NCI-H2227 (cell line): Measurements from ENCODE around the gene CELSR1.
A peak's percentile ranks its signal among the peaks of the same experiment; 100 is the strongest.

Experiments used
- DNase-seq: peaks from one replicate; lab custom pipeline; 2025; ENCODE audit not compliant: unreplicated experiment; lab: John Stamatoyannopoulos, UW

Gene CELSR1

GRCh38 chr22:46551996-46552395 lies 14.6 kb upstream of the CELSR1 start:
- no peak for DNase-seq

- DNase-seq = no peak
Measured at GRCh38 chr22:46551321-46551720, 13.9 kb upstream of the CELSR1 start.

GRCh38 chr22:46549971-46550641 lies 12.7 kb upstream of the CELSR1 start:
- no peak for DNase-seq

GRCh38 chr22:46549563-46549840 lies 12.1 kb upstream of the CELSR1 start:
- no peak for DNase-seq

GRCh38 chr22:46547883-46548244 lies 10.4 kb upstream of the CELSR1 start:
- DNase-seq = no peak

GRCh38 chr22:46547179-46547882 lies 9.9 kb upstream of the CELSR1 start:
- DNase-seq = no peak

- no peak for DNase-seq
Measured at GRCh38 chr22:46546466-46547178, 9.2 kb upstream of the CELSR1 start.

- no peak for DNase-seq
Measured at GRCh38 chr22:46545086-46545792, 7.8 kb upstream of the CELSR1 start.

- DNase-seq = peak; percentile 66
Measured at GRCh38 chr22:46542011-46542985, 4.9 kb upstream of the CELSR1 start.

GRCh38 chr22:46541536-46541935 lies 4.1 kb upstream of the CELSR1 start:
- no peak for DNase-seq

- no peak for DNase-seq
Measured at GRCh38 chr22:46540874-46541273, 3.5 kb upstream of the CELSR1 start.

GRCh38 chr22:46539169-46539568 lies 1.7 kb upstream of the CELSR1 start:
- DNase-seq = no peak

GRCh38 chr22:46538814-46539160 lies 1.4 kb upstream of the CELSR1 start:
- DNase-seq = peak; percentile 29

- peak; percentile 29 for DNase-seq
Measured at GRCh38 chr22:46537946-46538813, 760 bp upstream of the CELSR1 start.

GRCh38 chr22:46536537-46537224 lies 739 bp downstream of the CELSR1 start:
- no peak for DNase-seq

GRCh38 chr22:46535876-46536536 lies 1.4 kb downstream of the CELSR1 start:
- no peak for DNase-seq

- no peak for DNase-seq
Measured at GRCh38 chr22:46534901-46535630, 2.4 kb downstream of the CELSR1 start.

- no peak for DNase-seq
Measured at GRCh38 chr22:46534177-46534776, 3.1 kb downstream of the CELSR1 start.
